AG04450 (cell line): ENCODE data around the gene SPINT4. TPM values are rescaled to one million over a fixed set of nuclear protein-coding genes. Genes with fewer than 3 reads are reported as not detected.

ENCODE experiments used
- CTCF ChIA-PET: fragments of 300-600, 350-600 bp; formaldehyde crosslinking; extraction: SDS; loops from one replicate; lab custom pipeline; 2022; ENCODE audit warnings: antibody characterized with exemption, inconsistent platforms; lab: Charles Lee
- POLR2A ChIA-PET: fragments of 350-600 bp; formaldehyde crosslinking; extraction: SDS; loops from one replicate; lab custom pipeline; 2021; ENCODE audit warnings: antibody characterized with exemption, inconsistent platforms; lab: Yijun Ruan, JAX
- DNase-seq: peaks from one replicate; pipeline ENCODE4 v3.0.0-alpha.2; 2011; ENCODE audit warnings: low read depth, low spot score
- H3K27ac ChIP-seq: one replicate; pipeline ENCODE4 v1.5.1; 2012; ENCODE audit warnings: low read depth, low read length, control low read depth
- H3K27me3 ChIP-seq: one replicate; pipeline ENCODE4 v1.6.0; 2012; ENCODE audit warnings: low read length; ENCODE audit not compliant: control insufficient read depth, insufficient read depth
- H3K4me3 ChIP-seq: 2 replicates; pipeline ENCODE4 v1.5.1; 2011; ENCODE audit warnings: mild to moderate bottlenecking, low read depth, low read length, control low read depth
- H3K9me3 ChIP-seq: 2 replicates; pipeline ENCODE4 v1.5.1; 2012; ENCODE audit warnings: low read length; ENCODE audit not compliant: control insufficient read depth, insufficient read depth
- polyA plus RNA-seq: library from polyadenylated mRNA; depleted of rRNA; stranded (reverse); fragments of >200 nt; gene quantifications from 2 replicates; pipeline ENCODE4 v1.2.3, GENCODE V29; 2011
- TF ChIP-seq, protein P1 (sequence below): IDR thresholded peaks from 2 replicates; pipeline ENCODE4 v1.5.1; 2011; ENCODE audit warnings: low read depth, low read length, control low read depth, inconsistent platforms

Gene SPINT4
- polyA plus RNA-seq, 1 experiment = not detected

DNA sequence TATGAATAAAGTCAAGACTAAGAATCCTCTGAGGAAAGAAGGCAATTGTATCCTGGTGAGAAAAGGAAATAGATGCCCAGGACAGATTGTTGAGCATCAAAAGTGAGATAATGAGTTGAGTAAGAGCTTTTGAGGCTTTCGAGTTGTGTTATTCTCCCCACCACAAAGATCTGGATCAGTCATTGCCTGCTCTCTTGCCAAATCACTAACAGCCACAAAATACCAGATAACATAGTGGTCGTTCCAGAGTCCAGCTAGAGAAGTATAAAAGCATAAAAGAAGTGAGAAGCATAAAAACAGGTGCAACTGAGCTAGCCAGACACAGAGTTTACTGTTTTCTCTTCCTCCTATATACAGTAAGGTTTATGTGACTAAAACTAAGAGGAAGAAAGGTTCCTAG, 4.9 kb downstream of the SPINT4 start:
- no peak overlapping the region for H3K27ac ChIP-seq
- no peaks in the 10 kb centered on the region; the same call in 1 of the 2 replicates for H3K9me3 ChIP-seq
- no peaks in the 10 kb centered on the region for H3K27me3 ChIP-seq
- DNase-seq = no peak
- H3K4me3 ChIP-seq = no peak overlapping the region
- POLR2A ChIA-PET = no interaction called here
- TF ChIP-seq, protein P1, sequence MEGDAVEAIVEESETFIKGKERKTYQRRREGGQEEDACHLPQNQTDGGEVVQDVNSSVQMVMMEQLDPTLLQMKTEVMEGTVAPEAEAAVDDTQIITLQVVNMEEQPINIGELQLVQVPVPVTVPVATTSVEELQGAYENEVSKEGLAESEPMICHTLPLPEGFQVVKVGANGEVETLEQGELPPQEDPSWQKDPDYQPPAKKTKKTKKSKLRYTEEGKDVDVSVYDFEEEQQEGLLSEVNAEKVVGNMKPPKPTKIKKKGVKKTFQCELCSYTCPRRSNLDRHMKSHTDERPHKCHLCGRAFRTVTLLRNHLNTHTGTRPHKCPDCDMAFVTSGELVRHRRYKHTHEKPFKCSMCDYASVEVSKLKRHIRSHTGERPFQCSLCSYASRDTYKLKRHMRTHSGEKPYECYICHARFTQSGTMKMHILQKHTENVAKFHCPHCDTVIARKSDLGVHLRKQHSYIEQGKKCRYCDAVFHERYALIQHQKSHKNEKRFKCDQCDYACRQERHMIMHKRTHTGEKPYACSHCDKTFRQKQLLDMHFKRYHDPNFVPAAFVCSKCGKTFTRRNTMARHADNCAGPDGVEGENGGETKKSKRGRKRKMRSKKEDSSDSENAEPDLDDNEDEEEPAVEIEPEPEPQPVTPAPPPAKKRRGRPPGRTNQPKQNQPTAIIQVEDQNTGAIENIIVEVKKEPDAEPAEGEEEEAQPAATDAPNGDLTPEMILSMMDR = no peak
- CTCF ChIA-PET = no interaction called here

GRCh38 chr20:45732199-45732598, 10.1 kb downstream of the SPINT4 start:
- CTCF ChIA-PET = no interaction called here
- Histone ChIP-seq H3K9me3 (peaks cover 9% of the 10 kb centered on the region), H3K27ac (no peak overlapping the region), H3K27me3 (no peaks in the 10 kb centered on the region), H3K4me3 (no peak overlapping the region)
- POLR2A ChIA-PET = no interaction called here
- DNase-seq = no peak
- TF ChIP-seq, protein P1 = no peak

DNA sequence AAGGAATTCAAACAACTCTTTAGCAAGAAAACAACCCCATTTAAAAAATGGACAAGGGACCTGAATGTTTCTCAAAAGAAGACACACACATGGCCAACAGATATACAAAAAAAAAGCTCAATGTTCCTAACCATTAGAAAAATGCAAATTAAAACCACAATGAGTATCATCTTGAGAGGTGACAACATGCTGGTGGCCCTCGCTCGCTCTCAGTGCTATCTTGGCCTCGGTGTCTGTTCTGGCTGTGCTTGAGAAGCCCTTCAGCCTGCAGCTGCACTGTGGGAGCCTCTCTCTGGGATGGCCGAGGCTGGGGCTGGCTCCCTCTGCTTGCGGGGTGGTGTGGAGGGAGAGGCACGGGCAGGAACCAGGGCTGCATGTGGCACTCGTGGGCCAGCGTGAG, 13.4 kb downstream of the SPINT4 start:
- TF ChIP-seq, protein P1 = no peak
- no peak overlapping the region for H3K27ac ChIP-seq
- no peaks in the 10 kb centered on the region for H3K27me3 ChIP-seq
- no peak for DNase-seq
- ChIA-PET CTCF (no interaction called here), POLR2A (interaction anchor here (0.7 kb wide), 1 partner anchor 12 kb away, joined by 3 read pairs; no protein-coding TSS in a partner anchor)
- no peak overlapping the region for H3K4me3 ChIP-seq
- H3K9me3 ChIP-seq = peaks cover 9% of the 10 kb centered on the region

DNA sequence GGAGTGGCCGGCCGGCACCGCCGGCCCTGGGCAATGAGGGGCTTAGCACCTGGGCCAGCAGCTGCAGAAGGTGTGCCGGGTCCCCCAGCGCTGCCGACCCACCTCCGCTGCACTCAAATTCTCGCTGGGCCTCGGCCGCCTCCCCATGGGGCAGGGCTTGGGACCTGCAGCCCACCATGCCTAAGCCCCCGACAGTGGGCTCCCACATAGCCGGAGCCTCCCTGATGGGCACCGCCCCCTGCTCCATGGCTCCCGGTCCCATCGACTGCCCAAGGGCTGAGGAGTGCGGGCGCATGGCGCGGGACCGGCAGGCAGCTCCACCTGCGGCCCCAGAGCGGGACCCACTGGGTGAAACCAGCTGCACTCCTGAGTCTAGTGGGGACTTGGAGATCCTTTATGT, 13.8 kb downstream of the SPINT4 start:
- H3K27me3 ChIP-seq = peaks cover 2% of the 10 kb centered on the region
- ChIA-PET POLR2A (no interaction called here), CTCF (no interaction called here)
- H3K9me3 ChIP-seq = peaks cover 9% of the 10 kb centered on the region
- H3K4me3 ChIP-seq = no peak overlapping the region
- H3K27ac ChIP-seq = no peak overlapping the region
- TF ChIP-seq, protein P1 = no peak
- no peak for DNase-seq

DNA sequence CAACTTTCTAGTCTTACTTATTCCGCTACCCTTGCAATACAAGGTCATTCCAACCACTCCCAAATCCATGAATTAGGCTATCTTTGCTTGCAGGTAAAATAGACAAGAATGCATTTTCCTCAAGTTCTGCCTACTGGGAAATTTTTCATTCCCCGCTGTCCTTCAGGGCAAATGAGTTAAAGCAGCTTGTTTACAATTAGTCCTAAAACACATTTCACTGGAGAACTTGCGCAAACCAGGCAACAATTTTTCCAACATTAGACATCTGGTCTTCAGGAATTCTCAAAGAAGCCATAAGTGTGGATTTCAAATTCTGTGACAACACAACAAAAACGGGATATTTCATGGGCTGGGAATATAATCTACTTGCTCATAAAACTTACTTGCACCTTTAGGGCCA, 20.4 kb downstream of the SPINT4 start:
- peaks cover 5% of the 10 kb centered on the region for H3K27me3 ChIP-seq
- H3K27ac ChIP-seq = no peak overlapping the region
- TF ChIP-seq, protein P1 = no peak
- no peak overlapping the region for H3K4me3 ChIP-seq
- H3K9me3 ChIP-seq = no peaks in the 10 kb centered on the region
- ChIA-PET POLR2A (no interaction called here), CTCF (interaction anchor here (1.0 kb wide), 1 partner anchor 28 kb away, joined by 4 read pairs; no protein-coding TSS in a partner anchor)
- no peak for DNase-seq
